ENCODE data around the gene ZC3H12D. TPM values are rescaled to one million over a fixed set of nuclear protein-coding genes. Genes with fewer than 3 reads are reported as not detected.

The ZC3H12D gene
- total and polyA plus RNA-seq, 2 of the 8 experiments (the other 6 are each of a cell fraction or from before 2014, with no cell fraction given), result 0.05 to 0.07 TPM

- H3K4ac ChIP-seq (replicated peaks; ENCODE audit: insufficient read length, low read depth, low read length), result no peak overlapping the region
- no peaks in the 10 kb centered on the region for H4K20me1 ChIP-seq (replicated peaks in 1 of 2; ENCODE audit: control insufficient read depth in 1 of 2, insufficient read depth in 2 of 2, low read length in 2 of 2)
Measured at GRCh38 chr6:149441740-149442139, 43.1 kb downstream of the ZC3H12D start.

More at GRCh38 chr6:149441740-149442139, 43.1 kb downstream of the ZC3H12D start:
- Histone ChIP-seq H3K79me1 (ENCODE audit: low read depth, low read length) (no peaks in the 10 kb centered on the region), H3K4me1 (replicated peaks in 1 of 4; ENCODE audit: control insufficient read depth in 3 of 4, insufficient read depth in 4 of 4, low read length in 3 of 4) (no peaks in the 10 kb centered on the region), H3K23me2 (ENCODE audit: low read depth, low read length) (no peaks in the 10 kb centered on the region), H2BK20ac (ENCODE audit: low read length) (no peak overlapping the region), H3K4me2 (ENCODE audit: insufficient read depth in 1 of 2, low read depth in 2 of 2, low read length in 2 of 2) (no peak overlapping the region), H4K5ac (ENCODE audit: insufficient read length, low read depth, low read length) (no peak overlapping the region), H3K23ac (ENCODE audit: insufficient read length) (no peak overlapping the region), H2BK5ac (ENCODE audit: low read depth, low read length) (no peak overlapping the region), H3K9me3 (ENCODE audit: insufficient read depth in 2 of 2, low read depth in 1 of 2, low read length in 1 of 2) (no peaks in the 10 kb centered on the region; a peak in 2 of 4 replicates), H4K91ac (replicated peaks; ENCODE audit: insufficient read length, low read length) (no peak overlapping the region), H3K14ac (ENCODE audit: insufficient read length) (no peak overlapping the region), H3K4me3 (ENCODE audit: extremely low read depth in 1 of 4, insufficient read depth in 2 of 4, low read depth in 3 of 4, low read length in 4 of 4) (no peak overlapping the region), H2BK120ac (replicated peaks; ENCODE audit: low read depth, low read length) (no peak overlapping the region), H4K8ac (ENCODE audit: extremely low read depth, insufficient read depth, low read length) (no peak overlapping the region), H3K27ac (ENCODE audit: low read depth, low read length) (no peak overlapping the region), H3K36me3 (ENCODE audit: control insufficient read depth in 2 of 4, insufficient read depth in 4 of 4, low read length in 3 of 4) (no peaks in the 10 kb centered on the region), H3K27me3 (replicated peaks in 1 of 4; ENCODE audit: control insufficient read depth in 3 of 4, extremely low read depth in 1 of 4, insufficient read depth in 3 of 4, low read length in 3 of 4) (no peaks in the 10 kb centered on the region), H2BK12ac (ENCODE audit: low read depth, low read length) (no peak overlapping the region), H2BK15ac (ENCODE audit: low read length) (no peak overlapping the region), H3K79me2 (ENCODE audit: control insufficient read depth in 1 of 2, insufficient read depth in 2 of 2, low read length in 2 of 2) (no peaks in the 10 kb centered on the region), H3K9ac (replicated peaks in 1 of 4; ENCODE audit: extremely low read depth in 1 of 4, low read depth in 3 of 4, low read length in 3 of 4) (no peak overlapping the region), H2AFZ (ENCODE audit: low read length) (peak overlapping the region; percentile 25; the same call in 1 of the 2 replicates), H3K18ac (ENCODE audit: extremely low read depth, low read length) (no peak overlapping the region), H2AK5ac (ENCODE audit: low read depth, low read length) (no peak overlapping the region), H3K56ac (replicated peaks; ENCODE audit: insufficient read length, low read depth, low read length) (no peak overlapping the region)
- 90% methylated on average over 9 of the region's 9 CpGs; no CpG with 5 or more reads in 1 of the 2 experiments for WGBS, 2 experiments (ENCODE audit: extremely low coverage in 1 of 2, insufficient coverage in 1 of 2, insufficient read length in 1 of 2, insufficient replicate concordance in 2 of 2, low coverage in 1 of 2, low lambda C conversion rate in 2 of 2, missing lambda C conversion rate in 1 of 2)
- ChIA-PET POLR2A (ENCODE audit: partially characterized antibody) (interaction anchor here (2.5 kb wide), 1 partner anchor 9 kb away, joined by 7 read pairs; no protein-coding TSS in a partner anchor), CTCF (ENCODE audit: partially characterized antibody) (interaction anchor here (0.9 to 2.8 kb wide), 5 partner anchors 10 to 353 kb away, joined by 3 to 13 read pairs (median 4); no protein-coding TSS in a partner anchor)
- TF ChIP-seq POLR2A (IDR thresholded peaks at IDR 0.05; ENCODE audit: control extremely low read depth in 1 of 2, low read depth in 2 of 2, low read length in 2 of 2) (no peak), EP300 (IDR thresholded peaks at IDR 0.05; ENCODE audit: borderline replicate concordance in 1 of 2, low read depth in 2 of 2, low read length in 2 of 2) (no peak), E2F6 (IDR thresholded peaks at IDR 0.05) (no peak), GTF2F1 (IDR thresholded peaks at IDR 0.05; ENCODE audit: borderline replicate concordance, low read depth, low read length) (no peak), ASH2L (IDR thresholded peaks at IDR 0.05; ENCODE audit: low read length) (no peak), BACH1 (IDR thresholded peaks at IDR 0.05; ENCODE audit: low read length) (no peak), EZH2 (IDR thresholded peaks at IDR 0.05; ENCODE audit: low read depth, low read length, severe bottlenecking) (no peak), TAF7 (optimal IDR thresholded peaks at IDR 0.05; ENCODE audit: borderline replicate concordance, low read depth, low read length) (no peak), CEBPB (IDR thresholded peaks at IDR 0.05; ENCODE audit: low read depth, low read length) (no peak), HDAC2 (IDR thresholded peaks at IDR 0.05; ENCODE audit: borderline replicate concordance in 1 of 2, low read depth in 2 of 2, low read length in 2 of 2) (no peak), EGR1 (IDR thresholded peaks at IDR 0.05; ENCODE audit: borderline replicate concordance, low read depth, low read length) (no peak), MAFK (IDR thresholded peaks at IDR 0.05; ENCODE audit: low read depth, low read length) (no peak), MAX (IDR thresholded peaks at IDR 0.05) (no peak), CREB1 (IDR thresholded peaks at IDR 0.05) (no peak)
- FAIRE-seq (no peak), DNase-seq (ENCODE audit: low read depth in 1 of 2, low spot score in 2 of 2) (no peak)
